SK-N-SH (cell line): ENCODE measurements around the gene DMD. TPM values are rescaled to one million over a fixed set of nuclear protein-coding genes. Genes with fewer than 3 reads are reported as not detected.

Source experiments
- CTCF ChIA-PET: fragments of 300-600, 350-600 bp; formaldehyde crosslinking; extraction: SDS; loops from one replicate; lab custom pipeline; 2021; lab: Yijun Ruan, JAX
- POLR2A ChIA-PET: fragments of 350-600 bp; sonication (Branson Sonifier 250); formaldehyde crosslinking; extraction: SDS; loops from one replicate; lab custom pipeline; 2020; ENCODE audit warnings: antibody characterized with exemption, inconsistent platforms; lab: Yijun Ruan, JAX
- DNase-seq: peaks from one replicate; pipeline ENCODE4 v3.0.0; 2012
- H2AFZ ChIP-seq: fragments of 200-600 bp; sonication (generic); 2 replicates; pipeline ENCODE4 v1.8.1; 2016; ENCODE audit warnings: antibody characterized with exemption, mild to moderate bottlenecking, low read depth
- H3F3A ChIP-seq: fragments of 200-600 bp; sonication (generic); replicated peaks from 2 replicates; pipeline ENCODE3; 2016; ENCODE audit warnings: antibody characterized with exemption, mild to moderate bottlenecking; ENCODE audit not compliant: insufficient read depth
- H3K27ac ChIP-seq, 2 experiments: fragments of 200-500 bp in 1 of 2; fragments of 200-600 bp in 1 of 2; sonication (Bioruptor generic) in 1 of 2; sonication (generic), shearing (Covaris generic) in 1 of 2; 2 replicates each; pipeline versions ENCODE4 v1.5.1 to v1.6.1; 2014 to 2016; ENCODE audit warnings: low read depth in 2 of 2, inconsistent platforms in 1 of 2, low read length in 1 of 2, mild to moderate bottlenecking in 1 of 2, mixed read lengths in 1 of 2
- H3K27me3 ChIP-seq: fragments of 200-600 bp; sonication (generic), shearing (Covaris generic); 2 replicates; pipeline ENCODE4 v1.6.1; 2016; ENCODE audit warnings: mixed run types; ENCODE audit not compliant: insufficient read depth
- H3K36me3 ChIP-seq, 2 experiments: fragments of 200-500 bp in 1 of 2; fragments of 200-600 bp in 1 of 2; sonication (Bioruptor generic) in 1 of 2; sonication (generic) in 1 of 2; replicated peaks in 1 of 2; 2 replicates each; pipeline versions ENCODE3 to v1.5.1; 2014 to 2016; ENCODE audit warnings: low read length in 1 of 2, mild to moderate bottlenecking in 1 of 2; ENCODE audit not compliant: insufficient read depth in 2 of 2, control insufficient read depth in 1 of 2
- H3K4me1 ChIP-seq, 2 experiments: fragments of 200-500 bp in 1 of 2; fragments of 200-600 bp in 1 of 2; sonication (Bioruptor generic) in 1 of 2; sonication (generic), shearing (Covaris generic) in 1 of 2; 2 replicates each; pipeline versions ENCODE4 v1.5.1 to v1.6.1; 2014 to 2016; ENCODE audit warnings: low read depth in 1 of 2, low read length in 1 of 2, mixed run types in 1 of 2; ENCODE audit not compliant: insufficient read depth in 2 of 2, control insufficient read depth in 1 of 2
- H3K4me2 ChIP-seq: fragments of 200-600 bp; sonication (generic), shearing (Covaris generic); 2 replicates; pipeline ENCODE4 v1.6.1; 2017; ENCODE audit warnings: mixed run types
- H3K4me3 ChIP-seq, 2 experiments: fragments of 200-500 bp in 1 of 2; fragments of 200-600 bp in 1 of 2; sonication (Bioruptor generic) in 1 of 2; sonication (generic), shearing (Covaris generic) in 1 of 2; 2 replicates each; pipeline versions ENCODE4 v1.5.1 to v1.8.1; 2014 to 2016; ENCODE audit warnings: low read depth in 2 of 2, inconsistent platforms in 1 of 2, low read length in 1 of 2, mild to moderate bottlenecking in 1 of 2, mixed read lengths in 1 of 2, moderate library complexity in 1 of 2
- H3K79me2 ChIP-seq: fragments of 200-600 bp; sonication (generic); 2 replicates; pipeline ENCODE4 v1.8.1; 2017; ENCODE audit warnings: mild to moderate bottlenecking; ENCODE audit not compliant: insufficient read depth
- H3K9ac ChIP-seq: fragments of 200-600 bp; sonication (generic); 2 replicates; pipeline ENCODE4 v1.6.1; 2017; ENCODE audit warnings: mixed run types
- H3K9me2 ChIP-seq: fragments of 200-600 bp; sonication (generic); 2 replicates; pipeline ENCODE4 v1.6.1; 2017; ENCODE audit warnings: mixed run types
- H3K9me3 ChIP-seq: fragments of 200-600 bp; sonication (generic); 2 replicates; pipeline ENCODE4 v1.6.1; 2017; ENCODE audit warnings: mixed run types, mild to moderate bottlenecking, moderate library complexity
- H4K20me1 ChIP-seq: fragments of 200-600 bp; sonication (generic); 2 replicates; pipeline ENCODE4 v1.6.1; 2017; ENCODE audit warnings: mild to moderate bottlenecking, mixed run types; ENCODE audit not compliant: insufficient read depth
- EP300 ChIP-seq, 2 experiments: IDR thresholded peaks; 2 replicates each; pipeline versions ENCODE4 v1.4.0 to v1.6.1; 2012; ENCODE audit warnings: borderline replicate concordance in 1 of 2, low read depth in 1 of 2, low read length in 1 of 2
- FOXJ3 ChIP-seq: sonication (generic); formaldehyde crosslinking; IDR thresholded peaks from 2 replicates; pipeline ENCODE4 v1.5.1; 2020; ENCODE audit warnings: mild to moderate bottlenecking, missing genetic modification reagents
- GABPA ChIP-seq: IDR thresholded peaks from 2 replicates; pipeline ENCODE4 v1.4.0; 2012; ENCODE audit warnings: low read depth, mild to moderate bottlenecking
- GATA2 ChIP-seq: sonication (generic); formaldehyde crosslinking; IDR thresholded peaks from 2 replicates; pipeline ENCODE4 v1.5.0; 2020; ENCODE audit warnings: mild to moderate bottlenecking, missing genetic modification reagents
- IRF3 ChIP-seq: fragments of 150-350 bp; IDR thresholded peaks from 2 replicates; pipeline ENCODE4 v1.6.1; 2016; ENCODE audit warnings: mild to moderate bottlenecking, low read depth, low read length
- JUND ChIP-seq: IDR thresholded peaks from 2 replicates; pipeline ENCODE4 v1.4.0; 2012
- MAX ChIP-seq: IDR thresholded peaks from 2 replicates; pipeline ENCODE4 v1.4.0; 2012; ENCODE audit warnings: low read depth
- NRF1 ChIP-seq: IDR thresholded peaks from 2 replicates; pipeline ENCODE4 v1.6.1; 2012; ENCODE audit warnings: low read depth, mild to moderate bottlenecking, low read length
- RCOR1 ChIP-seq: fragments of 150-350 bp; IDR thresholded peaks from 2 replicates; pipeline ENCODE4 v1.6.1; 2017; ENCODE audit warnings: antibody characterized with exemption, low read length
- REST ChIP-seq: IDR thresholded peaks from 2 replicates; pipeline ENCODE4 v1.6.1; 2012; ENCODE audit warnings: mild to moderate bottlenecking, low read depth, low read length, moderate library complexity
- RFX5 ChIP-seq: IDR thresholded peaks from 2 replicates; pipeline ENCODE4 v1.6.1; 2012; ENCODE audit warnings: mild to moderate bottlenecking, improper control_type of control experiment, low read length
- RXRA ChIP-seq: IDR thresholded peaks from 2 replicates; pipeline ENCODE4 v1.4.0; 2012; ENCODE audit warnings: low read depth, mild to moderate bottlenecking, borderline replicate concordance
- TCF12 ChIP-seq: IDR thresholded peaks from 2 replicates; pipeline ENCODE4 v1.4.0; 2012
- TEAD4 ChIP-seq: IDR thresholded peaks from 2 replicates; pipeline ENCODE4 v1.4.0; 2012; ENCODE audit warnings: mild to moderate bottlenecking, borderline replicate concordance; ENCODE audit not compliant: insufficient read depth
- WGBS: methylation state at CpG from one replicate; pipeline ENCODE4 v1.1.6; 2017; ENCODE audit warnings: low lambda C conversion rate; 5-methylcytosine and 5-hydroxymethylcytosine counted together
- polyA plus RNA-seq, 3 experiments: library from polyadenylated mRNA; depleted of rRNA; stranded (reverse); fragments of >200 nt; gene quantifications; 2 replicates each; pipeline ENCODE4 v1.2.3, GENCODE V29; 2012
- TF ChIP-seq, protein P1 (sequence below): fragments of 150-350 bp; IDR thresholded peaks from 2 replicates; pipeline ENCODE4 v1.6.1; 2017; ENCODE audit warnings: antibody characterized with exemption, low read length, low read depth, borderline replicate concordance

DMD gene
- polyA plus RNA-seq, 1 of the 3 experiments (the other 2 are of a cell fraction), result 3.9 TPM

DNA sequence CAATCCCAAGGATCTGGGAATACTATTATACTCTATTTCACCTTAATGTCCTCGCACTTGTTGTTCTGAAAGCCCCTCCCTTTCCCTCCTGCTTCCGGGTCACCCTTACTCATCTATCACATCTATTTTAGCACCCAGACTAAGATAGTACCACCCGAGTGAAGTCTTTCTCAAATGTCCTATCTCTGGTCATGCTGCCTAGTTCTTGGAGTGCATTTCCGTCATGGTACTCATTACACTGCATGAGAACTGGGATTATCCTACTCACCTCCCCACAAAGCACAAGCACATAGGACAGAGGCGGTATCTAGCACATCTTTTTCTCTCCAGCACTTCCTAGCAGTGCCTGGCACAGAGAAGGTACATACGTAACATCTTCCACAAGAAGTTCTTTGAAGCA lies 1195.2 kb downstream of the DMD start:
- no peak for TF ChIP-seq TCF12
- TF ChIP-seq RFX5, result no peak
- no peak for TF ChIP-seq NRF1
- no peak for TF ChIP-seq GATA2 (CRISPR knock-in tag)
- TF ChIP-seq MAX, result no peak
- TF ChIP-seq RCOR1, result no peak
- no peak for TF ChIP-seq TEAD4
- TF ChIP-seq EP300 (IDR thresholded peaks at IDR 0.05; ENCODE audit: borderline replicate concordance in 1 of 2, low read depth in 1 of 2, low read length in 1 of 2), result no peak
- TF ChIP-seq JUND, result no peak
- TF ChIP-seq, protein P1, sequence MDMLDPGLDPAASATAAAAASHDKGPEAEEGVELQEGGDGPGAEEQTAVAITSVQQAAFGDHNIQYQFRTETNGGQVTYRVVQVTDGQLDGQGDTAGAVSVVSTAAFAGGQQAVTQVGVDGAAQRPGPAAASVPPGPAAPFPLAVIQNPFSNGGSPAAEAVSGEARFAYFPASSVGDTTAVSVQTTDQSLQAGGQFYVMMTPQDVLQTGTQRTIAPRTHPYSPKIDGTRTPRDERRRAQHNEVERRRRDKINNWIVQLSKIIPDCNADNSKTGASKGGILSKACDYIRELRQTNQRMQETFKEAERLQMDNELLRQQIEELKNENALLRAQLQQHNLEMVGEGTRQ, result no peak
- no peak for TF ChIP-seq IRF3
- no peak for TF ChIP-seq RXRA
- no peak for TF ChIP-seq GABPA
- no peak for TF ChIP-seq FOXJ3 (CRISPR knock-in tag)
- TF ChIP-seq REST, result no peak
- POLR2A ChIA-PET, result no interaction called here
- no peaks in the 10 kb centered on the region for H4K20me1 ChIP-seq

More for the DNA sequence above, 1195.2 kb downstream of the DMD start:
- 23% methylated on average over 6 of the region's 6 CpGs for WGBS
- H3K9me2 ChIP-seq, result no peaks in the 10 kb centered on the region
- H3F3A ChIP-seq, result no peaks in the 10 kb centered on the region
- no peaks in the 10 kb centered on the region for H3K36me3 ChIP-seq
- CTCF ChIA-PET, result no interaction called here
- no peak overlapping the region for H3K4me3 ChIP-seq
- no peak for DNase-seq
- no peaks in the 10 kb centered on the region for H3K79me2 ChIP-seq
- H3K9ac ChIP-seq, result no peak overlapping the region
- H3K4me2 ChIP-seq, result no peak overlapping the region
- no peak overlapping the region for H3K27ac ChIP-seq
- no peaks in the 10 kb centered on the region for H3K27me3 ChIP-seq
- H3K9me3 ChIP-seq, result no peaks in the 10 kb centered on the region
- H3K4me1 ChIP-seq, result no peaks in the 10 kb centered on the region
- H2AFZ ChIP-seq, result no peak overlapping the region
